Uterus (tissue), 4 donors: ENCODE data around the gene EXOC1. TPM values are rescaled to one million over a fixed set of nuclear protein-coding genes. Genes with fewer than 3 reads are reported as not detected.

Experiments used
- DNase-seq, 2 donors: peaks; one replicate each; pipeline ENCODE4 v3.0.0-alpha.2; 2019 to 2020
- H3K27ac ChIP-seq, 2 donors: fragments of 200-600 bp; sonication (generic); 1 replicate in 1 of 2; 2 replicates in 1 of 2; pipeline ENCODE4 v1.5.1; 2016 to 2018
- H3K27me3 ChIP-seq, 2 donors: fragments of 200-600 bp; sonication (generic); one replicate each; pipeline ENCODE4 v1.5.1; 2018 to 2019; ENCODE audit warnings: control low read depth in 1 of 2
- H3K36me3 ChIP-seq, 2 donors: fragments of 200-600 bp; sonication (generic); one replicate each; pipeline ENCODE4 v1.5.1; 2019; ENCODE audit warnings: control low read depth in 1 of 2
- H3K4me1 ChIP-seq, 2 donors: fragments of 200-600 bp; sonication (generic); one replicate each; pipeline ENCODE4 v1.5.1; 2018 to 2019; ENCODE audit warnings: control low read depth in 1 of 2
- H3K4me3 ChIP-seq, 2 donors: fragments of 200-600 bp; sonication (generic); 1 replicate in 1 of 2; 2 replicates in 1 of 2; pipeline ENCODE4 v1.5.1; 2018 to 2019; ENCODE audit warnings: mild to moderate bottlenecking in 1 of 2
- H3K9me3 ChIP-seq, 2 donors: fragments of 200-600 bp; sonication (generic); one replicate each; pipeline ENCODE4 v1.5.1; 2019; ENCODE audit warnings: control low read depth in 1 of 2
- POLR2A ChIP-seq, 2 donors: fragments of 450-650 bp; IDR thresholded peaks; one replicate each; pipeline ENCODE4 v1.6.1; 2016; ENCODE audit warnings: antibody characterized with exemption in 2 of 2, mild to moderate bottlenecking in 1 of 2, moderate library complexity in 1 of 2
- intact Hi-C: fragments of 100-400 bp; cut with DNase I; formaldehyde crosslinking; loops from one replicate; pipeline ENCODE4 v1.15.1; 2023; ENCODE audit warnings: low total_unique reads
- total RNA-seq, 4 donors: library from RNA; depleted of rRNA in 3 of 4; stranded (reverse); fragments of >200 nt in 3 of 4; gene quantifications; one replicate each; pipeline versions ENCODE4 v1.1.0 to v1.2.4, GENCODE V29; 2014 to 2023
- TF ChIP-seq, protein P1 (sequence below), 4 experiments: fragments of 200-600 bp in 2 of 4; fragments of 450-650 bp in 2 of 4; sonication (generic) in 2 of 4; IDR thresholded peaks; one replicate each; pipeline ENCODE4 v1.5.1; 2016 to 2019; ENCODE audit warnings: antibody characterized with exemption in 4 of 4, mild to moderate bottlenecking in 2 of 4, moderate library complexity in 1 of 4
- donor health status: DM: yes; HTN: yes; CAD: no.

EXOC1 gene
- total RNA-seq, 4 donors from 2014 or later, result 14.7 to 59.9 (median 33.8) TPM

- intact Hi-C loops, result no loop called here
- Histone ChIP-seq H3K9me3 (no peaks in the 10 kb centered on the region), H3K4me3 (peak overlapping the region; percentile 12 to 84), H3K27me3 (no peaks in the 10 kb centered on the region), H3K4me1 (no peaks in the 10 kb centered on the region), H3K36me3 (no peaks in the 10 kb centered on the region), H3K27ac (peak overlapping the region; percentile 89)
- no peak for DNase-seq
- TF ChIP-seq, protein P1, sequence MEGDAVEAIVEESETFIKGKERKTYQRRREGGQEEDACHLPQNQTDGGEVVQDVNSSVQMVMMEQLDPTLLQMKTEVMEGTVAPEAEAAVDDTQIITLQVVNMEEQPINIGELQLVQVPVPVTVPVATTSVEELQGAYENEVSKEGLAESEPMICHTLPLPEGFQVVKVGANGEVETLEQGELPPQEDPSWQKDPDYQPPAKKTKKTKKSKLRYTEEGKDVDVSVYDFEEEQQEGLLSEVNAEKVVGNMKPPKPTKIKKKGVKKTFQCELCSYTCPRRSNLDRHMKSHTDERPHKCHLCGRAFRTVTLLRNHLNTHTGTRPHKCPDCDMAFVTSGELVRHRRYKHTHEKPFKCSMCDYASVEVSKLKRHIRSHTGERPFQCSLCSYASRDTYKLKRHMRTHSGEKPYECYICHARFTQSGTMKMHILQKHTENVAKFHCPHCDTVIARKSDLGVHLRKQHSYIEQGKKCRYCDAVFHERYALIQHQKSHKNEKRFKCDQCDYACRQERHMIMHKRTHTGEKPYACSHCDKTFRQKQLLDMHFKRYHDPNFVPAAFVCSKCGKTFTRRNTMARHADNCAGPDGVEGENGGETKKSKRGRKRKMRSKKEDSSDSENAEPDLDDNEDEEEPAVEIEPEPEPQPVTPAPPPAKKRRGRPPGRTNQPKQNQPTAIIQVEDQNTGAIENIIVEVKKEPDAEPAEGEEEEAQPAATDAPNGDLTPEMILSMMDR (IDR thresholded peaks at IDR 0.05), result no peak
- no peak for TF ChIP-seq POLR2A (IDR thresholded peaks at IDR 0.05)
Measured at GRCh38 chr4:55947254-55947882, 93.9 kb downstream of the EXOC1 start.

DNA sequence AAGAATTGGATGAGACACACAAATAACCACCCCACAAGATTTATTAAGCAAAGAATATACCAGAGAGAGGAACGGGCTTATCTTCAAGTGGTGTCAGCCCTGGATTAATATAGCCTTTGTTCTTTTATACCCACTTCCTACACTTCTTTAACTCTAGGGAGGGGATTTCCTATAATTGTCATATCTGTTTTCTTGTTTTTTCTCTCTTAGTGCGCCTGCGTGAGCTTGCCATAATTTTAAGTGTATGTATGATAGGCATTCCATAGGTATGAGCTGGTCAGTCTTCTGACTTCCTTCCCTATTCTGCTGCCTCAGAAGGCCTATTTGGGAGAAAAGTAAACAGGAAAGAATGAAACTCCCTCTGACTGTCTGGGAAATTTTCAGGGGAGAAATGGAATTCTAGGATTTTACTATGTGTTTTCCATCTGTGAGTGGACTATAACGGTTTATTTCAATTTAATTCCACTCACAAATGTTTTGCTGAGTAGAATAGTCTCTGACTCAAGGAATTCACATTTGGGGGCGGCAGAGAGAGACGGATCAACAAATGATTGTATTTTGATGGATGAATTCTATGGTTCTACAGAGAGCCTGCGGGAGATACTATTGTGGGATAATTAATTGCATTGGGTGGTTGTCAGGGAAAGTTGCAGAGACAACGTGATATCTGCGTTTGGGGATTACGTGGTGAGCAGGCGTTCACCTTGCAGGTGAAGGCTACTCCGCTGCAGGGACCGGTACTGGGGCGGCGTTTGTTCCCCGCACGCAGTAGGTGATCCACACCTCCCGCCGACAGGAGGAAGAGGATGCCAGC, 94.7 kb downstream of the EXOC1 start:
- TF ChIP-seq POLR2A (IDR thresholded peaks at IDR 0.05), result no peak
- TF ChIP-seq, protein P1 (IDR thresholded peaks at IDR 0.05), result no peak
- intact Hi-C loops, result no loop called here
- no peaks in the 10 kb centered on the region for H3K4me1 ChIP-seq
- no peaks in the 10 kb centered on the region for H3K9me3 ChIP-seq
- peak overlapping the region; percentile 89 for H3K27ac ChIP-seq
- no peak for DNase-seq
- H3K36me3 ChIP-seq, result no peaks in the 10 kb centered on the region
- H3K27me3 ChIP-seq, result no peaks in the 10 kb centered on the region
- H3K4me3 ChIP-seq, result peak overlapping the region; percentile 45 to 84

DNA sequence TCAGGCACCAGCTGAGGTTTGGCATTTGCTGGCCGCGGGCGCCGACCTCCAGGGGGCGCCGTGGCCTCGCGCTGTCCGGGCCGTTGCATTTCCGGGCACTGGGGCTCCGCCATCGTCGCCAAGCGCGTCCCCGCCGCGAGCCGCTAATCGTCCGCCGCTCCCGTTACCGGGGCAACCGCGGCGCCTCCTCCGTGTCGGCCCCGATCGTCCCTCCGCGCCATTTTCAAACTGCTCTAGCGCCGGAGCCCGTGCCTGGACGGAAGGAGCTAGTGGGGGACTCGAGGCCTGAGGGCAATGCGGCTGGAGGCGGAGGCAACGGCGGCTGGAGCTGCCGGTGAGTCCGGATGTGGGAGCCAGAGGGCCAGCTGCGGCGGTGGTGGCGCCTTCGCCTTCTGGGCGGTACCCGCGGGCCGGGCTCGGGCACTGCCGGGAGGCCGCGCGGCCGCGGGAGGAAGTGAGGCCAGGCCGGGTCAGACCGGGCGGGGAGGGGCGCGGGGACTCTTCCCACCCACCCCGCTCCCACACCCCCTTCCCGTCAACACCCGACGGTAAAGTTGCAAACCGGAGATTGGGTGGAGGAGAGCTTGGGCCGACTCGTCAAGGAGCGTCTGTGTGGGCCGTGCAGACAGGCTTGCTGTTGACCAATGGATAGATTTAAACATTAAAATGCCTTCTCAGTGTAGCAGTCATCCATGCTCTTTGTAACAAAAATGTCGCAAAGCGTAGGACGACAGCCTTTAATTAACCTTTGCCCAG, 95.5 kb downstream of the EXOC1 start, which contains the start of gene CEP135:
Gene CEP135 (plus strand): TSS at position 220 of the 756 bp plus-strand sequence. CDS start 3,186 bp downstream, outside the sequence.
- Histone ChIP-seq H3K4me1 (no peaks in the 10 kb centered on the region), H3K27ac (peak within 1 kb of the TSS; percentile 89), H3K36me3 (no peaks in the 10 kb centered on the region), H3K4me3 (peak within 1 kb of the TSS; percentile 45 to 84), H3K9me3 (no peaks in the 10 kb centered on the region), H3K27me3 (no peaks in the 10 kb centered on the region)
- peak; percentile 88 to 94 for DNase-seq
- intact Hi-C loops, result no loop called here
- TF ChIP-seq, protein P1 (IDR thresholded peaks at IDR 0.05), result peak; percentile 82 to 96 (median 90)
- TF ChIP-seq POLR2A (IDR thresholded peaks at IDR 0.05), result peak; percentile 31 to 45

DNA sequence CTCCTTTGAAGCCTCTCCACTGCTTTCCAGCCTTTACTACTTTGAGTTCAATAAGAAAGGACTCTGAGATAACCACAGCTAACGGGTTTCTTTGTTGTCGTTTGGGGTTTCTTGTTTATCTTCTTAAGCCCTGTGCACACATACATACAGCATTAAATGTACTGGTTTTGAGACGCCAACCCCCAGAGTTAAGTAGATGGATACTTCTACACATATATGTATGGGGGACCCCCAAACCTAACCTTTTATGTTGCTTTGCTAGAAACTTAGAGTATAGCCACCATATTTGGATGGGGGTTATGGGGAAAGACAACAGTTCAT, 96.0 kb downstream of the EXOC1 start:
- H3K36me3 ChIP-seq, result no peaks in the 10 kb centered on the region
- no peaks in the 10 kb centered on the region for H3K4me1 ChIP-seq
- intact Hi-C loops, result no loop called here
- no peak for DNase-seq
- peak overlapping the region; percentile 45 to 84 for H3K4me3 ChIP-seq
- no peak for TF ChIP-seq POLR2A (IDR thresholded peaks at IDR 0.05)
- TF ChIP-seq, protein P1 (IDR thresholded peaks at IDR 0.05), result no peak
- no peaks in the 10 kb centered on the region for H3K9me3 ChIP-seq
- peak overlapping the region; percentile 89 for H3K27ac ChIP-seq
- H3K27me3 ChIP-seq, result no peaks in the 10 kb centered on the region
